SK-N-MC (cell line): ENCODE measurements around the gene NKD2.

Experiments used
- EZH2 ChIP-seq: fragments of 200-600 bp; sonication (generic); IDR thresholded peaks from one replicate; pipeline ENCODE4 v1.6.1; 2017; ENCODE audit warnings: antibody characterized with exemption
- FOXP2 ChIP-seq: optimal IDR thresholded peaks from 2 replicates; pipeline ENCODE3; 2011; ENCODE audit warnings: mild to moderate bottlenecking, moderate library complexity; ENCODE audit not compliant: insufficient read depth; ENCODE audit errors: extremely low read length, control extremely low read depth
- POLR2AphosphoS5 ChIP-seq: IDR thresholded peaks from 2 replicates; pipeline ENCODE4 v1.6.1; 2012; ENCODE audit warnings: mild to moderate bottlenecking, low read depth, low read length, borderline replicate concordance

DNA sequence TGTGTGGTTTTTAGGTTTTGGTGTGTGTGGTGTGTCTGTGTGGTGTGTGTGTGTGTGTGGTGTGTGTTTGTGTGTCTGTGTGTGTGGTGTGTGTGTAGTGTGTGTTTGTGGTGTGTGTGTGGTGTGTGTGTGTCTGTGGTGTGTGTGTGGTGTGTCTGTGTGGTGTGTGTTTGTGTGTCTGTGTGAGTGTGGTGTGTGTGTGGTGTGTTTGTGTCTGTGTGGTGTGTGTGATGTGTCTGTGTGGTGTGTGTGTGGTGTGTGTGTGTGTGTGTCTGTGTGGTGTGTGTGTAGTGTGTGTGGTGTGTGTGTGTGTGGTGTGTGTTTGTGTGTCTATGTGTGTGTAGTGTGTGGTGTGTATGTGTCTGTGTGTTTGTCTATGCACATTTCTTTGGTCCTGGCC is 25.0 kb upstream of the NKD2 start:
- TF ChIP-seq EZH2 = no peak
- no peak for TF ChIP-seq POLR2AphosphoS5
- TF ChIP-seq FOXP2 = no peak
